K562 (cell line): Measurements from ENCODE around the gene FRG2C. TPM values are rescaled to one million over a fixed set of nuclear protein-coding genes. Genes with fewer than 3 reads are reported as not detected.
A peak's percentile ranks its signal among the peaks of the same experiment; 100 is the strongest.
"Not testable (repeated sequence)": the region's sequence is repeated elsewhere in the genome, so short reads cannot be mapped to it uniquely, and the experiment has no call there.

Source experiments
- ATAC-seq: fragments of 200-7000 bp; cut with Tn5 transposase; 3 replicates; pipeline ENCODE4 v1.9.1; 2020; ENCODE audit warnings: moderate library complexity
- BruUV-seq: library from RNA; stranded (reverse); fragments of 400-500 nt; replicated peaks from 2 replicates; lab custom pipeline; 2021; lab: Mats Ljungman, UMichigan
- CTCF ChIA-PET: fragments of 300-600 bp; formaldehyde crosslinking; extraction: SDS; loops from one replicate; lab custom pipeline; 2021; ENCODE audit warnings: low intra/inter-chr PET ratio; lab: Yijun Ruan, JAX
- POLR2A ChIA-PET: fragments of 300-600, 350-650 bp; sonication (Branson Sonifier 250); formaldehyde crosslinking; extraction: SDS; loops from one replicate; lab custom pipeline; 2021; ENCODE audit warnings: antibody characterized with exemption, inconsistent platforms; lab: Yijun Ruan, JAX
- DNase-seq, 4 experiments: peaks; one replicate each; pipeline versions ENCODE4 v3.0.0 to v3.0.0-alpha.2; 2011 to 2018; ENCODE audit warnings: low spot score in 3 of 4, mixed read lengths in 3 of 4; ENCODE audit errors: extremely low read depth in 1 of 4
- FAIRE-seq: peaks from 2 replicates; lab custom pipeline; 2011; peaks lifted over from hg19 to GRCh38; lab: Jason Lieb, UNC
- H2AFZ ChIP-seq: 2 replicates; pipeline ENCODE4 v1.6.0; 2011; ENCODE audit warnings: low read depth, low read length, control low read depth, inconsistent platforms
- H3K27ac ChIP-seq: fragments of 200-600 bp; 3 replicates; pipeline ENCODE4 v1.8.0; 2011; ENCODE audit warnings: low read depth, mild to moderate bottlenecking, control low read depth, inconsistent platforms, low read length, moderate library complexity, mixed read lengths; ENCODE audit errors: extremely low read depth
- H3K27me3 ChIP-seq, 2 experiments: fragments of 300-600 bp in 1 of 2; 2 replicates in 1 of 2; 3 replicates in 1 of 2; pipeline versions ENCODE4 v1.6.0 to v1.8.0; 2011; ENCODE audit warnings: inconsistent platforms in 2 of 2, low read length in 2 of 2, mild to moderate bottlenecking in 1 of 2, mixed read lengths in 1 of 2, moderate library complexity in 1 of 2; ENCODE audit not compliant: control insufficient read depth in 2 of 2, insufficient read depth in 2 of 2
- H3K36me3 ChIP-seq: fragments of 300-600 bp; 3 replicates; pipeline ENCODE4 v1.8.0; 2011; ENCODE audit warnings: mild to moderate bottlenecking, low read length, inconsistent platforms; ENCODE audit not compliant: control insufficient read depth, insufficient read depth
- H3K4me1 ChIP-seq, 2 experiments: fragments of 200-600 bp in 1 of 2; replicated peaks in 1 of 2; 2 replicates in 1 of 2; 3 replicates in 1 of 2; pipeline versions ENCODE4 v1.5.1 to v1.8.0; 2011; ENCODE audit warnings: inconsistent platforms in 2 of 2, low read length in 2 of 2, mild to moderate bottlenecking in 1 of 2, mixed read lengths in 1 of 2, moderate library complexity in 1 of 2; ENCODE audit not compliant: control insufficient read depth in 2 of 2, insufficient read depth in 2 of 2
- H3K4me2 ChIP-seq: 2 replicates; pipeline ENCODE4 v1.6.1; 2011; ENCODE audit warnings: low read length, control low read depth, inconsistent platforms, mixed read lengths; ENCODE audit not compliant: insufficient read depth
- H3K4me3 ChIP-seq: fragments of 200-600 bp; sonication (generic), shearing (Covaris generic); 2 replicates; pipeline ENCODE4 v1.5.1; 2016; ENCODE audit warnings: control low read depth, inconsistent platforms
- H3K79me2 ChIP-seq: fragments of 200-600 bp; 3 replicates; pipeline ENCODE4 v1.8.0; 2011; ENCODE audit warnings: low read length, inconsistent platforms; ENCODE audit not compliant: control insufficient read depth, insufficient read depth
- H3K9ac ChIP-seq, 2 experiments: 2 replicates each; pipeline versions ENCODE4 v1.6.0 to v1.6.1; 2011; ENCODE audit warnings: low read depth in 2 of 2, low read length in 2 of 2, control low read depth in 1 of 2, inconsistent platforms in 1 of 2, mild to moderate bottlenecking in 1 of 2, mixed read lengths in 1 of 2; ENCODE audit not compliant: insufficient read depth in 1 of 2
- H3K9me1 ChIP-seq: one replicate; pipeline ENCODE4 v1.6.0; 2011; ENCODE audit warnings: inconsistent platforms, mild to moderate bottlenecking, low read length, moderate library complexity; ENCODE audit not compliant: control insufficient read depth, insufficient read depth
- H3K9me3 ChIP-seq: replicated peaks from 2 replicates; pipeline ENCODE4 v1.5.1; 2011; ENCODE audit warnings: low read depth, low read length, inconsistent platforms; ENCODE audit not compliant: control insufficient read depth, insufficient read depth
- H4K20me1 ChIP-seq: replicated peaks from 2 replicates; pipeline ENCODE4 v1.6.1; 2011; ENCODE audit warnings: low read length, inconsistent platforms, mixed read lengths; ENCODE audit not compliant: control insufficient read depth, insufficient read depth
- WGBS: fragments of 100-300 bp; shearing (Covaris generic); methylation state at CpG from one replicate; pipeline ENCODE4 v1.1.6; 2016; ENCODE audit warnings: low coverage, mixed read lengths; ENCODE audit not compliant: insufficient coverage; ENCODE audit errors: missing lambda C conversion rate; 5-methylcytosine and 5-hydroxymethylcytosine counted together
- in situ Hi-C: fragments of 300-500 bp; cut with MboI; formaldehyde crosslinking; loops from 4 replicates; pipeline ENCODE4 v1.15.0; 2018; ENCODE audit warnings: inconsistent platforms, mixed read lengths
- intact Hi-C: fragments of 100-400 bp; cut with micrococcal nuclease; formaldehyde crosslinking; loops from 2 replicates; pipeline ENCODE4 v1.14.2; 2022
- polyA plus RNA-seq, 8 experiments: library from polyadenylated mRNA; depleted of rRNA in 4 of 8; stranded (reverse) in 5 of 8; unstranded in 3 of 8; fragments of >200 nt; fragmentation: Nextera tagmentation in 2 of 8; fragmentation: Illumina TruSeq in 1 of 8; extraction: Ambion mirVana in 2 of 8; extraction: Trizol in 1 of 8; gene quantifications; 2 replicates each; pipeline versions ENCODE4 v1.2.1 to v1.2.3, GENCODE V29; 2011 to 2014; ENCODE audit warnings: inconsistent platforms in 1 of 8, missing spikeins in 1 of 8
- total RNA-seq, 7 experiments: library from RNA; depleted of rRNA in 6 of 7; stranded (reverse); fragments of >200 nt in 6 of 7; fragmentation: Illumina TruSeq in 2 of 7; extraction: Trizol in 2 of 7; gene quantifications; 2 replicates each; pipeline versions ENCODE4 v1.2.1 to v1.2.3, GENCODE V29; 2011 to 2021; ENCODE audit warnings: low replicate concordance in 1 of 7

FRG2C gene
- total and polyA plus RNA-seq, 9 of the 15 experiments (the other 6 are each of a cell fraction or from before 2014, with no cell fraction given) = 0.03 TPM; not detected in 8

DNA sequence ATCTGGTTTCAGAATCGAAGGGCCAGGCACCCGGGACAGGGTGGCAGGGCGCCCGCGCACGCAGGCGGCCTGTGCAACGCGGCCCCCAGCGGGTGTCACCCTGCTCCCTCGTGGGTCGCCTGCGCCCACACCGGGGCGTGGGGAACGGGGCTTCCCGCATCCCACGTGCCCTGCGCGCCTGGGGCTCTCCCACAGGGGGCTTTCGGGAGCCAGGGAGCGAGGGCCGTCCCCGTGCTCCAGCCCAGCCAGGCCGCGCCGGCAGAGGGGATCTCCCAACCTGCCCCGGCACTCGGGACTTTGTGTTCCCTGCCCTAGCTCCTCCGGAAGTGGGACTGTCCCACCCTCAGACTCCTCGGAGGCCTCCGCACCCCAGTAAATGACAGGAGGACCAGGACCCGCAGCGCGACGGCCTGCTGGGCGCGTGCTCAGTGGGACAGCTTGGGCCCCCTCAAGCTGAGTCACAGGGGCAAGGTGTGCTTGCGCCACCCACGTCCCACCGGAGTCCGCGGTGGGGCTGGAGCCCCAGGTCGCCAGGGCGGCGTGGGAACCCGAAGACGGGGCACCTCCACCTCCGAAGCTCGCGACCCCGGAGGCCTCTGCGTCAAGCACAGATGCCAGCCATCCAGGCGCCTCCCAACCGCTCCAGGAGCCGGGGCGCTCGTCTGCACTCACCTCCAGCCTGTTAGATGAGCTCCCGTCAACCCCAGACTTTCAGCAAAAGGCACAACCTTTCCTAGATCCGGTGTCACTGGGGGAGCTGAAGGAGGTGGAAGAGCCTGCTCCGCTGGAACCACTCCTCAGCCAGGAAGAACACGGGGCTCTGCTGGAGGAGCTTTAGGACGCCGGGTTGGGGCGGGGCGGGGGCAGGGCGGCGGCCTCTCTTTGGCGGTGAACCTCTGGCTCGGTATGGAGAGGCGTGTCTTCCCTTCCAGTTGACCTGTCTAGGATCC is 5.5 kb downstream of the FRG2C start:
- H4K20me1 ChIP-seq, BruUV-seq, H3K27me3 ChIP-seq, FAIRE-seq, in situ Hi-C loops, H3K9me1 ChIP-seq, H3K4me3 ChIP-seq, H3K9me3 ChIP-seq, intact Hi-C loops, H2AFZ ChIP-seq, DNase-seq, POLR2A ChIA-PET, H3K36me3 ChIP-seq, H3K4me1 ChIP-seq, H3K4me2 ChIP-seq, CTCF ChIA-PET, H3K9ac ChIP-seq, H3K27ac ChIP-seq, H3K79me2 ChIP-seq: not testable (repeated sequence)
- ATAC-seq = peak; percentile 64; the same call in 2 of the 3 replicates
- 4% methylated on average over 60 of the region's 71 CpGs for WGBS

- DNase-seq, H3K27ac ChIP-seq, BruUV-seq, intact Hi-C loops, CTCF ChIA-PET, H2AFZ ChIP-seq, H3K4me2 ChIP-seq, in situ Hi-C loops, H3K27me3 ChIP-seq, H3K4me3 ChIP-seq, H3K4me1 ChIP-seq, H4K20me1 ChIP-seq, H3K36me3 ChIP-seq, H3K9ac ChIP-seq, H3K9me1 ChIP-seq, H3K9me3 ChIP-seq, POLR2A ChIA-PET, H3K79me2 ChIP-seq, ATAC-seq, FAIRE-seq: not testable (repeated sequence)
- WGBS = 10% methylated on average over 39 of the region's 51 CpGs
Observed at GRCh38 chr3:75670298-75671286, 6.5 kb downstream of the FRG2C start.

- ATAC-seq, H3K4me3 ChIP-seq, H3K27ac ChIP-seq, H3K36me3 ChIP-seq, intact Hi-C loops, H3K4me1 ChIP-seq, H3K9me1 ChIP-seq, BruUV-seq, POLR2A ChIA-PET, DNase-seq, H3K27me3 ChIP-seq, H3K9ac ChIP-seq, H2AFZ ChIP-seq, in situ Hi-C loops, H4K20me1 ChIP-seq, FAIRE-seq, CTCF ChIA-PET, H3K79me2 ChIP-seq, H3K9me3 ChIP-seq, H3K4me2 ChIP-seq: not testable (repeated sequence)
- WGBS = 15% methylated on average over 23 of the region's 32 CpGs
Observed at GRCh38 chr3:75671287-75672139, 7.4 kb downstream of the FRG2C start.
